Activated gamma-delta T cell treated with anti-CD3 and anti-CD28 coated beads, Interleukin-2, amount 50 U/mL, for 16 hours (primary cell): ENCODE measurements around the gene ADGRF5.

Experiments
- DNase-seq: peaks from one replicate; pipeline ENCODE4 v3.0.0-alpha.2; 2020; ENCODE audit warnings: low read depth

Gene ADGRF5

DNA sequence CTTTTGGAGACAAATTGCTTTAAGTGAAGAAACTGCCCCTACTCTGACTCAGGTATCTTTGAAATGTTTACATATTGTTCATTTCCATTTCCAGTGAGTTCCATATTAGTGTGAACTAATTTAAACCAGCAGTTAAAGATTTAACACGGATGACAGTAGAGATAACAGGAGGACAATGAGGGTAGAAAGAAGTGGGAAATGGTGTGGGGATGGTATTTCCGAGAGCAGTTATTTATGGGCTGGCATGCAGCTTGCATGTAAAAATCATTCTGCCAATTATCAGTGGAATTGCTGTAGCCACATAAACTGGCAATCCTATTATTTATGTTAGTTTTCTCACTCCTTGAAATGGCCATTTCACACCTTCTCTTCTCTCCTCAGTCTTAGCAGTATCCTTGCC lies 8.6 kb upstream of the ADGRF5 start:
- no peak for DNase-seq

DNA sequence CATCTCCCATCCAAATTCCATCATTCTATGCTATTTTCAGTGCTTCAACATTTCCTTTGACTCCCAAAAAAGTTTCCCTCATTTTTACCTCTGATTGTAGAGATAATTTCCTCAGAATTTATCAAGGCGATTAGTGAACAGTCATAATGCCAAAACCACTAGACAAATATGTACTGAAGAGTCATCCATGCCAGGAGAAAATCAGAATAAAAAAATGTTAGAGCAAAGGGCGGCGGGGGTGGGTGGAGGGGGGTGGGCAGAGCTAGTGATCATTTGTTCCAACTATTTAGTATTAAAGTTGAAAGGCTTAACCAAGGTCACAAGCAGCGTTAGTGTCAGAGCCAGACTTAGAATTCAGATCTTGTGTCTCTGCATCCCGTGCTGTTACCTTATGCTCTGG lies 5.3 kb upstream of the ADGRF5 start:
- DNase-seq, result no peak

DNA sequence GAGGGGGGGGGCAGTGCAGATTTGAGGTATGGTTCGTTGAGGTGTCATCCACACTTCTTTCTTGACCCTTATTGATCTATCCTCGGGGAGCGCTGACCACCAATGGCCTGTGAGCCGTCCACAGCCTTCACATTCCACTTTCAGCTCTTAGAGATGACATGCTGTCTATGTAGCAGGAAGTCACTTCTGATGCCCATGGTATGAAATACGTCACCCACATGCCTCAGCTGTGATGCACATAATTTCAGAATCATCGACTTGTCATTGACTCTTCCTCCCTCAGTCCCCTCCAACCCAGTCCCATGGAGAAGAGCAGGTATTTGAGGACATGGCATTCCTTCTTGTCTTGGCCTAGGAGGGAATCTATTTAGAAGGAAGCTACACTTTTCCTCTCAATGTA lies 4.7 kb upstream of the ADGRF5 start:
- no peak for DNase-seq

GRCh38 chr6:46925563-46926253 lies 4.0 kb upstream of the ADGRF5 start:
- DNase-seq, result no peak

- no peak for DNase-seq
Observed at GRCh38 chr6:46923476-46923875, 1.7 kb upstream of the ADGRF5 start.

DNA sequence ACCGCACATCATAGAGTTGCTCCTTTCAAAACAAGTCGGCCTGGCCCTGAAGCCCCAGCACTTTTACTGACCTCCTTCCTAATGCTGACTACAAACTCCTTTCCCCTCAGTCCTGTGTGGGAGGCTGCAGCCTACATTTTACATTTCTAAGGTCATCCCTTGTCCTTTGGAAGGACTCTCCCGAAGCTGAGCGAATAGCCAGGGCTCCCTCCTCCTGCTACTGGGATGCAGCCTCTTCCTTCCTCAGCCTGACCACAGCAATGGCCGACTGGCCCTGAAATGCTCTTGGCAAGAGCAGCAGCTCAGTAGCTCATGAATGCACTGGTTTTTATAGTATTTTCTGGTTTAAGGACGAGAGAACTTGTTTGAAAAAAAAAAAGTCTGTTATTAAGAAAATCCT lies 679 bp downstream of the ADGRF5 start:
- DNase-seq, result no peak

- no peak for DNase-seq
Observed at GRCh38 chr6:46918806-46919205, 2.9 kb downstream of the ADGRF5 start.

GRCh38 chr6:46917002-46917545 lies 4.7 kb downstream of the ADGRF5 start:
- no peak for DNase-seq

- DNase-seq, result no peak
Observed at GRCh38 chr6:46915866-46916265, 5.9 kb downstream of the ADGRF5 start.

GRCh38 chr6:46915380-46915779 lies 6.4 kb downstream of the ADGRF5 start:
- DNase-seq, result no peak

DNA sequence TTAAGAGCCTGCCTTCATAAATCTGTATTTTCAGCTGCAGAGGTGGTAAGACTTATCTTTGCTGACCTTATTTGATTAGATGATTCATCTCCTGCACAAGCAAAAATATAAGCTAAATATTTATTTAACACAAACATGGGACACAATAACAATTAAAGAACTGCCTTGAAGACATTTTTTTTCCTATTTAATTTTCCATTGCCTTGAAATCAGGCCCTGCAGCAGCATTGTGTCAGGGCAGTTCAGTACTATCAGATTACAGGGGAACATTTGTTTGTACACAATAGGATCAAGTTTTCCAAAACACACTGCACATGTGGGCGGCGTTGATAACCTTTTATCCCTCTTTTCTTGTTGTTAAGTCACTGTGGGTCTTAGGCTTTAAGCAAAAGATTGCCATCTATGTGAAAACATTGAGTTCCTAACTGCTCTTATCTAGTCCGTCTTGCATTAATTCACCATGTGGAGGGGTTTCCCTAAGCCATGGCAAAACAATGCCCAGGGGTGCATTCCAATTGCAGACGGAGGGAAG lies 7.4 kb downstream of the ADGRF5 start:
- DNase-seq, result no peak

GRCh38 chr6:46909371-46909770 lies 12.4 kb downstream of the ADGRF5 start:
- no peak for DNase-seq

DNA sequence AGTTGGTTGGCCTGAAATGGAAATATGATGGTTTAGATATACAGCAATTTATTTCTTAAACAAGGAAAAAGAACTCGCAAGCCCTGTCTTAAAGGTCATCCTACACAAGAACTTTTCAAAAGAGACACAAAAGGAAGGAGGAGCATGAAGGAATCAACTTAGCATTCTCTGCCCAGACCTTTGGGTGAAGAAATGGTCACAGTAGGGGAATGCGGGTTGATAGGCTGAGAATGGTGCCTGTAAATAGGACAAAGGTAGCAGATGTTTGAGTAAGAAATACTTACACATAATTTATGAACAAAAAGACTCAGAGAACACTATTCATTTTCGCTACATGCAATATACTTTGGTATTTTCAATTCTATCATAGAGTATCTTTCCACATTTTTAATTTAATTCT lies 15.0 kb downstream of the ADGRF5 start:
- DNase-seq, result no peak

- no peak for DNase-seq
Observed at GRCh38 chr6:46904117-46904516, 17.6 kb downstream of the ADGRF5 start.

DNA sequence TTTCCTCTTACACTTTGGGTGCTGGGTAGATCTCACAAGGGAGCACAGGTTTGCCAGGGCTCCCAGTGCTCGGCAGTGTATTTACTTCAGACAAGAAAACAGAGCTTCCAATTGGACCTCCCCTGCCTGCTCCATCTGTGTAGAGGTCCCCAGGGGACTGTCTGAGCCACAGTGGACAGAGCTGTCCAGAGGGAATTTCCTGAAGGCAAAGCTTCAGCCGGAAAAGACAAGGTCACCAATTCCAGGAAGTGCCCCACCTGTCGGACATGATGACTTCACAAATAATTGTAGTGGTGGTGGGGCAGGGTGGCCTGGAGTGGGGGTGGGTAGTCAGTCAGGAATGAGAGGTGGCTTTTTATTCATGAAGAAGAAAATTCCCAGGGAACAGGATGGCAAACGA lies 18.6 kb downstream of the ADGRF5 start:
- no peak for DNase-seq

DNA sequence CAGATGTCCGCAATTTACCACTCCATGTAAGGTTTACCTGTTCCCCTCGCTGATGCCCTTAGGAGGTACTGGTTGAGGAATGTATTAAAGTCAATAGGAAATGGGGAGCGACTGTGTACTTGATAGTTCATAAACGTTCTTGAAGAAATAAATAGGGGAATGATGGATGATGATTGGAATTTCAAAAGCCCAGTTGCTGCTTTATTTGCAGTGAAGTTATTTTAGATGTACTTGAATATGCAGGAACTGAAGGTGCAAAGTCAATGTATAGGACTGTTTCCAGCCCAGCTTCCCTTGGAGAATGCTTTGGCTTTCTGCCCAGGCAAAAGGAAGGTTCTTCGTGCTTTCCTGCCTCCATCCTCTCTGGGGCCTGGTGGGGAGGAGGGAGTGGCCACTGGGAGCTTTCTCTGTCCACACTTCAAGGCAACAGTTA lies 19.8 kb downstream of the ADGRF5 start:
- no peak for DNase-seq

- no peak for DNase-seq
Observed at GRCh38 chr6:46900266-46900665, 21.5 kb downstream of the ADGRF5 start.

DNA sequence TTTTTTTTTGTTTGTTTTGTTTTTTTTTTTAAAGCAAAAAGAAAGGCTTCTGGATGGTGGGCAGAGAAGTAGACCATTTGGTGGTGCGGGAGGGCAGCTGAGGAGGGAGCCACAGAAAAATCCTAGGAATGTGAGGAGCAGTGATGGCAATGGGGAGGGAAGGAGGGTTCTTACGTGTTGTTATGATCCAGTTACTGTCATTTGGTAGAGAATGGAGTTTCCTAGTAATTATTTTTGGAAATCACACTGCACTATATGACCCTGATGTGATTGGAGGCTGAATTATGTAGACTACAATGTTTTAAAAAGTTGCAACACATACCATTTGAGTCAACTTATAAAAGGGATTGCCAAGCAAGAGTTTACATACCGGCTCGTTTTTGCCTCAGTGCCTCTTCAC lies 22.1 kb downstream of the ADGRF5 start:
- DNase-seq, result no peak

DNA sequence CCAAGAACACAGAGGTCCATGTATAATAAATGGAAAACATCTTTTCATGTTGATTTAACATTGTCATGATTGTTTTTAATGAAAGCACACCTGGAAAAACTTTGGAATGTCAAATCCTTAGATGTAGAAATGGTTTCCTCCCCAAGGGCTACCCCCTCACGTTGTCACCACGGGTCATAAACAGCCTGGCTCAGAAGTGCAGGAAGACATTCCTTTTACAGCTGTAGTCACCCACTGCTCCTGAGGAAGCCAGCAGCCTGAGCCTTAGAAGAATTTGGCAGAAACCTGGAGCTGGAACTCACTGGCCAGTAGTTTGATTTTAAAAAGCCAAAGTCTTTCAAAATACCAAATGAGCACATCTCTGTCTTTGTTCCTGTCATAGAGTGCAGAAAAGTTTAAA lies 23.7 kb downstream of the ADGRF5 start:
- DNase-seq, result no peak

GRCh38 chr6:46896871-46897270 lies 24.9 kb downstream of the ADGRF5 start:
- no peak for DNase-seq

DNA sequence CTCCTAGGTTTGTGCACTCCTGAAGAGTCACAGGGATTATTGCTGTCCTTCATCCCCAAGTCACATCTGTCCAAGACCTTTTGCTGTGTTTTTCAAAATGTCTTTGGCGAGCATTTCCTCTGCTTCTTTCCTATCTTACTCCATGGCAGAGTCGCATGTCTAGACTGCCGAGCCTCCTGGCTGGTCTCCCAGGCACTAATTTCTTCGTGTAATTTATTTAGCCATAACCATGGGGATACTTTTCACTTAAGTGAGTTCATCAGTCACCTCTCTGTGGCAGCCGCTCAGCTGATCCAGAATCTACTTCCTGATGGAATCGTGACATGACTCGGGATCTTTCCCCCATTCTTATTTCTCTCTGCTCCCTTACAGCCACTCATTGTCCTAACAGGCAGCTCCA lies 25.8 kb downstream of the ADGRF5 start:
- no peak for DNase-seq

- no peak for DNase-seq
Observed at GRCh38 chr6:46894433-46894832, 27.3 kb downstream of the ADGRF5 start.

DNA sequence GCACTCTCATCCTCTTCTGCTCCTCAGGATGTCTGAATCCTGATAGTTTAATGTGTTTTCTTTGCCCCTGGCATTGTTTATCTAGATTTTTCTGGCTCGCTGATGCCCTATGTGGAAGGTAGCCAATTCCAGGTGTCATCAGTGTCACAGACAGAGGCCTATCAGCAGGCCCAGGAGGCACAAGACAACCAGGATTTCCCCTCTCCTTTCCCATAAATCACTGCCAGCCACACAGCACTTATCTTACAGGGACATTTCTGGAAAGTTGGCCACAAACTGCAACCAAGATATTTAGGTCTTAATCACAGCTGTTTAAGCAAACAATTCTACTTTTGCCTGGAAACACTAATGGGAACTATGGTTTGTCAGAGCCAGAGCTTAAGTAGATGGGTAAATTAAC lies 28.1 kb downstream of the ADGRF5 start:
- DNase-seq, result no peak

GRCh38 chr6:46891252-46891795 lies 30.4 kb downstream of the ADGRF5 start:
- no peak for DNase-seq
